HG03108 (cell line): Measurements from ENCODE around the gene SPECC1.
"Not testable (repeated sequence)": the region's sequence is repeated elsewhere in the genome, so short reads cannot be mapped to it uniquely, and the experiment has no call there.

Source experiments
- ATAC-seq: cut with Tn5 transposase; IDR thresholded peaks from one replicate; pipeline ENCODE4 v1.9.1; 2021; ENCODE audit warnings: moderate library complexity; ENCODE audit not compliant: unreplicated experiment

Gene SPECC1

GRCh38 chr17:20228410-20228809, 219.3 kb downstream of the SPECC1 start:
- no peak for ATAC-seq

GRCh38 chr17:20228860-20229259, 219.7 kb downstream of the SPECC1 start:
- no peak for ATAC-seq

- no peak for ATAC-seq
Observed at GRCh38 chr17:20230924-20231323, 221.8 kb downstream of the SPECC1 start.

DNA sequence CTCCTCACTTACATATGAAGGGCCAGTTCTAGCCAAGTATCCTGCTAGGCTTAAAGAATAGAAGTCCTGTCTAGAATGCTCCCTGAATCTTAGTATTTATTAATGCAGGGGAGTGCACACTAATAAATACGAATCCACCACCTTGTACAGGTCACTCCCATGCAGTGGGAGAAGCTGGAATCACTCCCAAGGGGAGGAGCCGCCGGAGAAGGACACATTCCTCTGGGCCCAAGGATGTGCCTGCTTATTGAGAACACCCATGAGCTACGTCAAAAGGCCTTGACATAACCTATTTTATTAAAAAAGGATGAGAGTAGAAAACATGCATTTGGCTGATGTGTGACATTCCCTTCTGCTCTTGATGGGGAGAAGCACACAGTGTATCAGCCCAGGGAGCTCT, 223.5 kb downstream of the SPECC1 start:
- ATAC-seq = no peak

DNA sequence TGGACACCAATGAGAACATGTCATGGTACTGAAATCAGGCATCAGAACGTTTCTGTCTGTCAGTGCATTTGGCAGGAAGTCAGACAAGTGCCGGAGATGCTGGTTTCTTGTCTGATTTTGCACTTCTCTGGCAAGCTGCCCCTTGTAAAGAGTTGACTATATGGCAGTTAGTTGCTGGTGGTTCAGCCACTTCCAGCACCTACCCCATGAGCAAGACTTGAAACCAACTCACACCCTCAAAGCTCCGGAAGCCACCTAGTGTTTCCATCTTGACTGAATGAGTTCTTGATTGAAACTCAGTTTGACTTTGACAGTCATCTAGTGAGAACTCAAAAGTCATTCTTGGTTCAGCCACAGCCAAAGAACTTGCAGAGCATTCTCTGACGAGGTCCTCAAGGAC, 225.1 kb downstream of the SPECC1 start:
- no peak for ATAC-seq

DNA sequence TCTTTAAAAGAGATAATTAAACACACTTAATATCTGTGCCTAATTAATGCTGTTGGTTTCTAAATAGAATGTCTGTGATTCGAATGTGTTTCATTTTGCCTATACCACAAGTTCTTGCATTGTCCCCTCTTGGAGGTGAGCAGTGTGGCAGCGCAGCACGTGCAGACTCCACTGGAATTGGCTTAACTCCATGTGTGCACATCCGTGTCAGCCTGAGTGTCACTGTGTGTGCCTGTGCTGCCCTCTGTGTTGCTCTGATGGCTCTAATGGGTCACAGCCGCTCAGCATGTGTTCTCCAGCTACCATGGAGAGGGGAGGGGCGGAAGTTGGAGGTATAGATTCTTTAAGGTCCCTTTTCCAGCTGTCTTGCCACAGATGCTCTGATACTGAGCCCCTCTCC, 226.6 kb downstream of the SPECC1 start:
- no peak for ATAC-seq

DNA sequence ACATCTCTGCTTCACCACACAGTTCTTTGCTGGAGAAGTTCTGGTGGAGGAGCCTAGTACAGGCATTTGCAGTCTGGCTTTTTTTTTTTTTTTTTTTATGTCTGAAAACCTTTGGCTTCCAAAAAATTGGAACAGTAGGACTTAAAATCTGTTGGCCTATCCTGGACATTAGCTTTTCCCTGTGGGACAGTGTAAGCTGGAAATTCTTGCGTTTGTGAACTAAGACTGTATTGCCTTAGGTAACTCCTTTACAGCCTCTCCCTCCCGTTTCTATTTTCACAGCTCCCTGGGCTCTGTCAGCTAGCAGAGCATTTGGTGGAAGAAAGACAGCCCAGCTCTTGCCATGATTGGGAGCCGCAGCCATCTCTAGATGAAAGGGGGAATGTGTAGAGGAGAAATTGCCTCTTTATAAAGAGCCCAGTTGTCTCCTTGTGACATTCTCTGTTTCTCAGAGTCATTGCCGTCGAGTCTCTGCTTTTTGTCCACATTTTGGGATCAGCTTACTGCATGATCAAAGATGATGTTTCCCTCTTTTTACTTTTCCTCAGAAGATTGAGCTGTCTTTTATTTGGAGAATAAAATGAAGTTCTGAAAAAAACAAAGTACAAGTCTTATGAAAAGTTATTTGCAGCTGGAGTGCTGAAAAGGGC, 227.5 kb downstream of the SPECC1 start:
- no peak for ATAC-seq

GRCh38 chr17:20239776-20240175, 230.6 kb downstream of the SPECC1 start:
- ATAC-seq = not testable (repeated sequence)

DNA sequence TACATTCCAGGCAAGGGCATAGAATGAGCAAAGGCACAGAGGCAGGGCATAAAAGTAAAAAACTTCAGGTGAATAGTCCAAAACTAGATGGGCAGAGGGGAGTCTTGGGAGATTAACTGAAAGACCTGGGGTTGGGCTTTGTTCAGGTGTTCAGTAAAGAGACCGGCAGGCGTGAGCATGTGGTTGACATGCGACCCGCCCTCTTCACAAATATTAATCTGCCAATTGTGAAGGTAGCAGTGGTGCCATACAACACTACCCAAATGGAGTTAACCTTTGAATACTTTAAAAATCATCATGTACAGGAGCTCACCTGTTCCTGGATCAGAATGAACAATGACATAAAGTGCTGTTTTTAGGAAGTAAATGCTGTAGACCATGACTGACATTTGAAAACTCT, 232.7 kb downstream of the SPECC1 start:
- ATAC-seq = no peak

DNA sequence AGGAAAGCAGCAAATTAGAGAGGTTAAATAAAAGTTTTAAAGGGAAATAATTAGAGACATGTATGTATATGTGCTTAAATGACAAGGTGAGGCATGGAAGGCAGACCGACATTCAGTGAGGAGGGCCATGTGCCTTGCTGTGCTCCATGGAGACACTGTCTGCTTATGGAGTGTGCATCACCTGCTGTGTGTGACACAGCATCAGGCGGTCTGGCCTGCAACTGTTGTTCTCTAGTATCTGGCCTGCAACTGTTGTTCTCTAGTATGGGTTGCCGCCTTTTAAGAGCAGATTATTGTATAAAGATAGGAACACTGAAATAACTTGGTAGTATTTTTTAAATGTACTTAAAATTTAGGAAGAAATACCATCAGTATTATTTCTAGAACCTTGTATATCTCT, 233.1 kb downstream of the SPECC1 start:
- ATAC-seq = no peak

- no peak for ATAC-seq
Observed at GRCh38 chr17:20243524-20243923, 234.4 kb downstream of the SPECC1 start.

DNA sequence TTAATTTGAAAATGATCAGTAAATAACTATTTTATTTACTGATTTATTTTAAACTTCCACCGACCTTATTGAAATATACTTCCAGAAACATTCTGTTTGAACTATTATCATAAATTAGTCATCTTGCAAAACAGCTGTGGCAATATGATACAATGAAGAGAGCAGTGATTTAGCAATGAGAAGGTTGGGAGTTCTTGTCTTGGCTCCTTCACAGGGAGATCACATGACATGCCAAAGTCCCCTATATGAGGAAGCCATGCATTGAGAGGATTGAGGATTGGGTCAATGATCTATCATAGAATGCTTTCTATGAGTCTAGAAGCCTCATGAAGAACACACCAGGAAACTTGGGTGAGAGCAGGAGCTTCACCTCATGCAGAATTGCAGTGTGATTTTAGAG, 235.5 kb downstream of the SPECC1 start:
- ATAC-seq = no peak

DNA sequence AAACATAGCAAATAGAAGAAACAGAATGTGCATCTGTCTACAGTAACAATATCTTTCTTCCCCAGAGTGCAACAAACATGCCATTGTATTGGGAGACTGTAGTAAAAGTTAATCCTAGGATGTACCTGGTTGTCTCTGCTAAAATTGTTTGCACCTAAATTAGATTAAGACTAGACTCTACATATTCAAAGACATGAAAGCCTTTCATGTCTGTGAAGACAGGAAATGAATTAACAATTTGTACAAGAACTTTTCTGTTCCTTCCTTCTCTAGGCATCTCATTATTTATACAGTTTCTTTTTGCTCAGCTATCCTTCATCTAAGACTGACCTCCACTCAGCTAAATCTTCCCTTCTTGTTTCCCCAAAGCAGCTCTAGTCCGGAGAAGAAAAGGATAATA, 237.5 kb downstream of the SPECC1 start:
- ATAC-seq = no peak

DNA sequence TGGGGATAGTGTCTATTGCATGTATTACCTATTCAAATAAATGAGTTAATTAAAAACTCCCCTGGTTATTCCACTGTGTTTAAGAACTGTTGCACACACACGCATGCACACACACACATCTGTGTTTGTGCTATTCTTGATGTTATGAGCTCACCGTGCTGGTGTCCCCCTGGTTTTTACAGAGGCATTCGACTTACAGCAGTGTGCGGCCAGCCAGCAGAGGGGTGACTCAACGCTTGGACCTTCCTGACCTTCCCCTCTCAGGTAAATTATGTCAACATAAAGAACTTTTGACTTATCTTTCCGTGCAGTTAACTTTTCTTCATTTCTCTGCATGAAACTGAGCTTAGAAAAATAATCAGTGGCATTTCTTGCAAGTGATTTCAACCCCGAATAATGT, 244.2 kb downstream of the SPECC1 start:
- no peak for ATAC-seq

DNA sequence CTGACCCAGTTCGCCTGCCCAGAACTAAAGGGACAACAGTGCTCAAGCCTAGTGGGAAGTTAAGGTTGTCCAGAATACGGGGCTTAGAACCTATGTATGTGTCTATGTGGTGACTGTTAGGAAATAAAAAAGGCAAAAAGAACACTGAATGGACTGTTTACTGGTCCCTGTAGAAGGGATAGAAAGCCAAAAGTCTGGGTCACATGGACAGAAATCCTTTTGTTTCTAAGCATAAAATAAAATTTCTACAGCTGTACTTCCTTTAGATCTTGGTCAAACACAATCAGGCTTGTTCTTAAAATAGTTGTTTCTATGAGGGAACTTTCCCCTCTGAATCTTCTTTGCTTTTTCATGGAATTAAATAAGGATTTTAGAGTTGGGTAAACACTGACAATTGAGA, 245.4 kb downstream of the SPECC1 start:
- ATAC-seq = no peak

- no peak for ATAC-seq
Observed at GRCh38 chr17:20256144-20256543, 247.0 kb downstream of the SPECC1 start.

- ATAC-seq = no peak
Observed at GRCh38 chr17:20257008-20257407, 247.8 kb downstream of the SPECC1 start.

GRCh38 chr17:20257798-20258197, 248.6 kb downstream of the SPECC1 start:
- ATAC-seq = no peak

DNA sequence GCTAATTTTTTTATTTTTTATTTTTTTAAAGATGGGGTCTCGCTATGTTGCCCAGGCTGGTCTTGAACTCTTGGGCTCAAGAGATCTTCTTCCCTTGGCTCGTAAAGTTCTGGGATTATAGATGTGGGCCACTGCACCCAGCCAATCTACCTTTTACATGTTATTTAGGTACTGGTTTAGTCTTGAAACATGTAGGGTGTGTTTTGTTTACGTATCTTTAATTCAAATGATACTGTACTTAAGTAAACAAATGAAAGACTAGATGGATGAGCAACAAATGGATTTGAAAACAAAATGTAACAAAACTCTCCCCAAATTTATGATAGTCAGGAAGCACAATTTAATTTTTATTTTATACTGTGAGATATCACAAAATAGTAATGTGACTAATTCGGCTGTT, 250.5 kb downstream of the SPECC1 start:
- ATAC-seq = no peak

DNA sequence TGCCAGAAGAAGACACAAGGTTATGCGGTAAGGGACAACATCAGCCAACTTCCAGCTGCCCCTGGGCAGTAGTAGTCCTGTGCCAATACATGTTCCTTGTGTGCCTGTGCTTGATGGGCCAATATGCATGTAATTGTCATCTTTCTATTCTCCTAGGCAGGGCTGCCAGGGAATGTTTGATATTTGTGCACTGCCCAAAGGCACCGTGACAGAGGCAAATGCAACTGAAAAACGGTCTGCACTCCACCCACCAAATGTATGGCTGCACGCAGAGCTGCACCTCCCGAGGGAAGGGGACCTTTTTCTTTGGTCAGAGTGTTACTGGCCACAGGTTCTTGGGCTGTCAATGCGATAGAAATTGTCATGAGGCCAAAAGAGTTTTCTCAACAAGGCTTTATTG, 251.1 kb downstream of the SPECC1 start:
- ATAC-seq = no peak

DNA sequence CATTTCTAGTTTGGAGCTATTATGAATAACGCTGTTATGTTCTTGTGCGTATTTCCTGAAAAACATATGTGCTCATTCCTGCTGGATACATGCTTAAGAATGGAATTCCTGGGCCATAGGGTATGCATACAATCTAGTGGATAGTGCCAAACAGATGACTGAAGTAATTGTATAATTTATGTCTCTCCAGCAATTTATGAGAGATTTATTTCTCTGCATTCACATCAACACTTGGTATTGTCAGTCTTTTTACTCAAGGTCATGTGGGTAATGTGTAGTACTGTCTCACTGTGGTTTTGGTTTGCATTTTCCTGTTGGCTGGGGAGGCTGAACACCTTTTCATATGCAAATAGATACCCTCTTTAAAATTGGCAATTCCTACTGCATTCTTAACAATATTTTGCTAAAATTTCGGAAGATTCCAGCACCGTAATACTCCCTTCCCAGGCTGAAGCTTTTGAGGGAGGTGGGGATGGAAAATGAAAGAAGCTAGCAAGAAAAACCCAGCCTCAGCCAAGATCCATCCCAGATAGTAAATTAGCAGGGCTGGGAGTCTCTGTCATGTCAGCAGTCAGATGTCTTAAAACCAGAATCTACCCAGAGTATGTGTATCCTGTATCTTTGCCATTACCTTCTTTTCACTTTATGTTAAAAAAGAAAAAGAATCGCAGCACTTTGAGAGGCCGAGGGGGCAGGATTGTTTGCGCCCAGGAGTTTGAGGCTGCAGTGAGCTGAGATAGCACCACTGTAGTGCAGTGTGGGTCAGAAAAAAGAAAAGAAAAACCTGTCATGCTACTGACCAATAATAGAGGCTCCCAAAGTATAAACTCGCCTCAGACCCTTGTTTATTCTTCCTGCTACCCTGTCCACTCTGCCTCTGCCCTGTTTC, 253.3 kb downstream of the SPECC1 start:
- ATAC-seq = no peak

- not testable (repeated sequence) for ATAC-seq
Observed at GRCh38 chr17:20263115-20263433, 253.9 kb downstream of the SPECC1 start.

DNA sequence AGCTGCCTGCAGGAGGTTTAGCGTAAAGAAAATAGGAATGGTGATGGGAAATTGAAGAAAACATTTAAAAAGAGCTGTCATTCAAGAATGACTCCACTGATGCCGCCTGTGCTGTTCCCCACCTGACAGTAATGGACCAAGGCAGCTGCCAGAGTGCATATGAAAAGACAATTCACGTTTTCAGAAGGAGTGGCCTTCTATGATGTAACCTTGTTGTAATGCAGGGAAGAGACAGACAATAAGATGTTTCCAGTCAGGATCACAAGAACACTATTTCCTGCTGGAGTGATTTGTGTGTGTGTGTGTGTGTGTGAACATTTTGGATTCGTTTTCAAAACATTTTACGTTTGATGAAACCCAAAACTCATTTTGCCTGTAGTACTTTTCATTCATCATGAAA, 254.4 kb downstream of the SPECC1 start:
- no peak for ATAC-seq
